Chondrocyte (in vitro differentiated cells): ENCODE measurements around the gene ACSBG1. TPM values are rescaled to one million over a fixed set of nuclear protein-coding genes. Genes with fewer than 3 reads are reported as not detected.

ENCODE experiments used
- DNase-seq: peaks from one replicate; pipeline ENCODE4 v3.0.0; 2021; ENCODE audit warnings: mixed read lengths, low spot score
- H3K27ac Mint-ChIP-seq: one replicate; pipeline ENCODE4 v1.8.0; 2021; ENCODE audit warnings: mild to moderate bottlenecking, moderate library complexity, mixed read lengths; ENCODE audit not compliant: unreplicated experiment
- H3K27me3 Mint-ChIP-seq: 2 replicates; pipeline ENCODE4 v1.8.0; 2021; ENCODE audit warnings: low read depth, mixed read lengths
- H3K36me3 Mint-ChIP-seq: 2 replicates; pipeline ENCODE4 v1.8.0; 2021; ENCODE audit warnings: low read depth, mixed read lengths
- H3K4me1 Mint-ChIP-seq: 2 replicates; pipeline ENCODE4 v1.8.0; 2021; ENCODE audit warnings: low read depth, mild to moderate bottlenecking, mixed read lengths
- H3K4me3 Mint-ChIP-seq: one replicate; pipeline ENCODE4 v1.8.0; 2021; ENCODE audit warnings: mild to moderate bottlenecking, moderate library complexity, mixed read lengths; ENCODE audit not compliant: unreplicated experiment
- H3K9me3 Mint-ChIP-seq: 2 replicates; pipeline ENCODE4 v1.8.0; 2021; ENCODE audit warnings: low read depth, mixed read lengths
- CTCF ChIP-seq: fragments of 200-600 bp; sonication (generic); IDR thresholded peaks from 2 replicates; pipeline ENCODE4 v1.5.0; 2021; ENCODE audit warnings: antibody characterized with exemption, mild to moderate bottlenecking, moderate library complexity
- total RNA-seq: library from RNA; stranded (reverse); gene quantifications from 3 replicates; pipeline ENCODE4 v1.2.1, GENCODE V29; 2021

Gene ACSBG1
- total RNA-seq, 1 donor from 2014 or later = not detected

DNA sequence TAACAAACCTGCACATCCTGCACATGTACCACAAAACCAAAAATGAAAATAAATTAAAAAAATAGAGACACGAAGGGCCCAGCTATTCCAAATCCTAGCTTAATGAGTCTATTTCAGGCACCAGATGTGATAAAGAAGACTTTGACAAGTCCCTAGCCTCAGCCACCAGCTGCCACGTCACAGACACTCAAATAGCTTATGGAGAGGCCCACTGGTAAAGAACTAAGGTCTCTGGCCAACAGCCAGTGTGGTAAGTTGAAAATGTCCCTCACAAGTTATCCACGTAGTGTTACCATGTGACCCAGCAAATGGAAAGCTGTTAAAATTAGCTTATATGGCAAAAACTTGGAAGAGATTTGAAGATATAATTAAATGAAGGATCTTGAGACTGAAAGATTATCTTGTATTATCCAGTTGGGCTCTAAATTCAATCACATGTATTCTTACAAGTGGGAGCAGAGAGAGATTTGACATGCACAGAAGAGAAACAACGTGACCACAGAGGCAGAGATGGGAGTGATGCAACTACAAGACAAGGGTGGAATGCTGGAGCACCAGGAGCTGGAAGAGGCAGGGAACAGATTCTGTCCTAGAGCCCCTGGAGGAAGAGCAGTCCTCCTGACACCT is 10.9 kb downstream of the ACSBG1 start:
- DNase-seq = no peak
- no peaks in the 10 kb centered on the region for H3K36me3 Mint-ChIP-seq
- H3K27me3 Mint-ChIP-seq = no peaks in the 10 kb centered on the region
- TF ChIP-seq CTCF = no peak
- no peak overlapping the region for H3K4me3 Mint-ChIP-seq
- H3K4me1 Mint-ChIP-seq = peaks cover 10% of the 10 kb centered on the region
- H3K27ac Mint-ChIP-seq = no peak overlapping the region
- H3K9me3 Mint-ChIP-seq = peaks cover 5% of the 10 kb centered on the region

DNA sequence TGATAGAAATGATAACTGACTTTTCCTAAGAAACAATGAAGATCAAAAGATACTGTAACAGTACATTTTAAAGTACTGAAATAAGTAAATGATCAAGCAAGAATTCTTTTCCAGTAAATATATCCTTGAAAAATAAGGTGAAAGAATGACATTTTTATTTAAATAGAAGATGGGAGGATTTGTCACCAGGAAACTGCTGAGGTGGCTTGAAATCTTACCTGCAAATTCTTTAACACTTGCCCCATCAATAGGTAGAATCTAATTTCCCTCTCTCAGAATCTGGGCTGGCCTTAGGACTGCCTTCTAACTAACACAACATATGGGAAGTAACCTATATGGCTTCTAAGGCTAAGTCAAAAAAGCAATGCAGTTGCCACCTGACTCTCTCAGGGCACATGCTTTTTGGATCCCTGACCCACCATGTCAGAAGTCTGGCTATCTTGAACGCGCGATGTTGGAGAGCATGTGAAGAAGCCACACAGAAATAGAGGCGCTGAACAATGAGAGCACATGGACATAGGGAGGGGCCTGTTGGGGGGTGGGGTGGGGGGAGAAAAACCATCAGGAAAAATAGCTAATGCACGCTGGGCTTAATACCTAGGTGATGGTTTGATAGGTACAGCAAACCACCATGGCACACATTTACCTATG is 11.5 kb downstream of the ACSBG1 start:
- H3K4me1 Mint-ChIP-seq = peaks cover 10% of the 10 kb centered on the region
- H3K9me3 Mint-ChIP-seq = peaks cover 5% of the 10 kb centered on the region
- H3K36me3 Mint-ChIP-seq = no peaks in the 10 kb centered on the region
- H3K27ac Mint-ChIP-seq = no peak overlapping the region
- no peaks in the 10 kb centered on the region for H3K27me3 Mint-ChIP-seq
- DNase-seq = no peak
- no peak overlapping the region for H3K4me3 Mint-ChIP-seq
- no peak for TF ChIP-seq CTCF

DNA sequence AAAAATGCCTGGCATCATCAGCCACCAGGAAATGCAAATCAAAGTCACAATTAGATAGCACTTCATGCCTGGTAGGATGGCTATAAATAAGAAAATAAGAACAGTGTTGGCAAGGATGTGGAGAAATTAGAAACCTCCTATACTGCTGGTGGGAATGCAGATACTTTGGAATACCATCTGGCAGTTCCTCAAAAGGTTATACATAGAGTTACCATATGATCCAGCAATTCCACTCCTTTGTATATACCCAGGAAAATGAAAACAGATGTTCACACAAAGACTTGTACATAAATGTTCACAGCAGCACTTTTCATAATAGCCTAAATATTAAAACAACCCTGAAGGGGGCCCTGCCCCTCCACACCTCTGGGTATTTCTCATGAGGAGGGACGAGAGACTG is 13.7 kb downstream of the ACSBG1 start:
- no peak for DNase-seq
- H3K9me3 Mint-ChIP-seq = peaks cover 3% of the 10 kb centered on the region
- TF ChIP-seq CTCF = no peak
- no peaks in the 10 kb centered on the region for H3K27me3 Mint-ChIP-seq
- no peaks in the 10 kb centered on the region for H3K36me3 Mint-ChIP-seq
- H3K4me3 Mint-ChIP-seq = no peak overlapping the region
- peaks cover 25% of the 10 kb centered on the region for H3K4me1 Mint-ChIP-seq
- no peak overlapping the region for H3K27ac Mint-ChIP-seq

GRCh38 chr15:78216276-78217104 is 17.9 kb downstream of the ACSBG1 start:
- H3K4me3 Mint-ChIP-seq = no peak overlapping the region
- H3K27ac Mint-ChIP-seq = no peak overlapping the region
- no peaks in the 10 kb centered on the region for H3K36me3 Mint-ChIP-seq
- peaks cover 40% of the 10 kb centered on the region for H3K4me1 Mint-ChIP-seq
- no peak for DNase-seq
- TF ChIP-seq CTCF = no peak
- no peaks in the 10 kb centered on the region for H3K9me3 Mint-ChIP-seq
- no peaks in the 10 kb centered on the region for H3K27me3 Mint-ChIP-seq

GRCh38 chr15:78213956-78214355 is 20.4 kb downstream of the ACSBG1 start:
- H3K4me3 Mint-ChIP-seq = no peak overlapping the region
- no peak for TF ChIP-seq CTCF
- H3K27ac Mint-ChIP-seq = no peak overlapping the region

More at GRCh38 chr15:78213956-78214355, 20.4 kb downstream of the ACSBG1 start:
- Mint-ChIP-seq H3K27me3 (no peaks in the 10 kb centered on the region), H3K4me1 (peaks cover 38% of the 10 kb centered on the region), H3K9me3 (no peaks in the 10 kb centered on the region), H3K36me3 (no peaks in the 10 kb centered on the region)
- DNase-seq = no peak
